ENCODE data around the gene AKAP12. TPM values are rescaled to one million over a fixed set of nuclear protein-coding genes. Genes with fewer than 3 reads are reported as not detected.

The AKAP12 gene
- total and polyA plus RNA-seq, 2 experiments from 2014 or later, result 90.1 to 137 TPM

DNA sequence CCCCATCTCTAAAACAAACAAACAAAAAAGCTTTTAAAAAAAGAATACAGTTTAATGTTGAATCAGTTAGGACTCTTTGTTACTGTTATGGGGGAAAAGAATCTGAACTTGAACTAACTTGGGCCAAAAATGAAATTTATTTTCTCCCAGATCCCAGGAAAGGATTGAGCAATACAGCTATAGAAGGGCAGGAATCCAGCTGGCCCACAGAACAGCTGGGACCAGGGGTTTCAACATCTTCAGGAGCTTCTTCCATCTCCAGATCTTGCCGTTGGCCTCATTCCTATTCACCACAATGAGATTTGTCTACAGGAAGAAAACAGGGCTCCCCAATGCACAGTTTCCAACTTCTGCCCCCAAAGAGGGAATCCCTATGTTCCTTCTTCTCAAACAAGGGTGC is 43.2 kb upstream of the AKAP12 start (continued):
- TF ChIP-seq POLR2AphosphoS5 (IDR thresholded peaks at IDR 0.05; ENCODE audit: low read depth) (no peak), ZNF462 (CRISPR knock-in tag; IDR thresholded peaks at IDR 0.05) (no peak), ZNF114 (CRISPR knock-in tag; IDR thresholded peaks at IDR 0.05) (no peak), CREB1 (CRISPR knock-in tag; IDR thresholded peaks at IDR 0.05; ENCODE audit: low read depth) (no peak)

GRCh38 chr6:151197556-151197955 is 42.2 kb upstream of the AKAP12 start:
- H3F3A ChIP-seq (replicated peaks; ENCODE audit: low read depth), result no peaks in the 10 kb centered on the region
- no peak overlapping the region for H3K4me2 ChIP-seq
- H3K4me3 ChIP-seq, result no peak overlapping the region
- DNase-seq (ENCODE audit: low spot score) (no peak), ATAC-seq (no peak)
- H3K9me2 ChIP-seq (ENCODE audit: insufficient read depth), result no peaks in the 10 kb centered on the region
- H3K36me3 Mint-ChIP-seq (ENCODE audit: low read depth), result no peaks in the 10 kb centered on the region
- no peaks in the 10 kb centered on the region for H3K79me2 ChIP-seq (replicated peaks; ENCODE audit: insufficient read depth)
- no peaks in the 10 kb centered on the region; the same call in 1 of the 2 replicates for H3K36me3 ChIP-seq (ENCODE audit: insufficient read depth)
- no peak overlapping the region for H3K27ac ChIP-seq (ENCODE audit: low read depth)
- H3K27me3 ChIP-seq (ENCODE audit: insufficient read depth), result no peaks in the 10 kb centered on the region
- no peaks in the 10 kb centered on the region for H3K4me1 Mint-ChIP-seq
- no peaks in the 10 kb centered on the region for H3K27me3 Mint-ChIP-seq (ENCODE audit: insufficient read depth, low read depth, poor library complexity)
- no peak overlapping the region for H3K27ac Mint-ChIP-seq
- no peak overlapping the region for H3K4me3 Mint-ChIP-seq
- H3K9me3 Mint-ChIP-seq, result no peaks in the 10 kb centered on the region
- H4K20me1 ChIP-seq (replicated peaks; ENCODE audit: insufficient read depth), result no peaks in the 10 kb centered on the region
- no peak overlapping the region for H2AFZ ChIP-seq
- H3K4me1 ChIP-seq (ENCODE audit: insufficient read depth), result no peaks in the 10 kb centered on the region
- TF ChIP-seq, protein P1, sequence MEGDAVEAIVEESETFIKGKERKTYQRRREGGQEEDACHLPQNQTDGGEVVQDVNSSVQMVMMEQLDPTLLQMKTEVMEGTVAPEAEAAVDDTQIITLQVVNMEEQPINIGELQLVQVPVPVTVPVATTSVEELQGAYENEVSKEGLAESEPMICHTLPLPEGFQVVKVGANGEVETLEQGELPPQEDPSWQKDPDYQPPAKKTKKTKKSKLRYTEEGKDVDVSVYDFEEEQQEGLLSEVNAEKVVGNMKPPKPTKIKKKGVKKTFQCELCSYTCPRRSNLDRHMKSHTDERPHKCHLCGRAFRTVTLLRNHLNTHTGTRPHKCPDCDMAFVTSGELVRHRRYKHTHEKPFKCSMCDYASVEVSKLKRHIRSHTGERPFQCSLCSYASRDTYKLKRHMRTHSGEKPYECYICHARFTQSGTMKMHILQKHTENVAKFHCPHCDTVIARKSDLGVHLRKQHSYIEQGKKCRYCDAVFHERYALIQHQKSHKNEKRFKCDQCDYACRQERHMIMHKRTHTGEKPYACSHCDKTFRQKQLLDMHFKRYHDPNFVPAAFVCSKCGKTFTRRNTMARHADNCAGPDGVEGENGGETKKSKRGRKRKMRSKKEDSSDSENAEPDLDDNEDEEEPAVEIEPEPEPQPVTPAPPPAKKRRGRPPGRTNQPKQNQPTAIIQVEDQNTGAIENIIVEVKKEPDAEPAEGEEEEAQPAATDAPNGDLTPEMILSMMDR (conservative IDR thresholded peaks at IDR 0.05; ENCODE audit: low read depth in 2 of 2), result no peak
- TF ChIP-seq CREB1 (CRISPR knock-in tag; IDR thresholded peaks at IDR 0.05; ENCODE audit: low read depth) (no peak), POLR2AphosphoS5 (IDR thresholded peaks at IDR 0.05; ENCODE audit: low read depth) (no peak), ZNF462 (CRISPR knock-in tag; IDR thresholded peaks at IDR 0.05) (no peak), NANOG (IDR thresholded peaks at IDR 0.05; ENCODE audit: borderline replicate concordance) (no peak)

Measured in GM23338 (cell line).